Effector memory CD8-positive, alpha-beta T cell (primary cell): ENCODE results near the gene MZT2A.
"Not testable (repeated sequence)": the region's sequence is repeated elsewhere in the genome, so short reads cannot be mapped to it uniquely, and the experiment has no call there.

Experiments
- ATAC-seq: fragments of 150-1000 bp; cut with Tn5 transposase; replicated peaks from 2 replicates; pipeline ENCODE4 v1.10.0; 2021; ENCODE audit warnings: mild to moderate bottlenecking, moderate library complexity
- DNase-seq, 3 experiments: peaks; one replicate each; pipeline ENCODE4 v3.0.0; 2021
- H3K27ac Mint-ChIP-seq, 2 donors: one replicate each; pipeline ENCODE4 v1.8.0; 2022; ENCODE audit warnings: mild to moderate bottlenecking in 2 of 2, mixed read lengths in 2 of 2, moderate library complexity in 2 of 2
- H3K27me3 Mint-ChIP-seq, 2 donors: one replicate each; pipeline ENCODE4 v1.8.0; 2022; ENCODE audit warnings: mixed read lengths in 2 of 2
- H3K36me3 Mint-ChIP-seq: one replicate; pipeline ENCODE4 v1.8.0; 2022; ENCODE audit warnings: mild to moderate bottlenecking, moderate library complexity, mixed read lengths; ENCODE audit not compliant: insufficient read depth
- H3K4me1 Mint-ChIP-seq, 2 donors: one replicate each; pipeline ENCODE4 v1.8.0; 2022; ENCODE audit warnings: low read depth in 2 of 2, mixed read lengths in 2 of 2
- H3K4me3 Mint-ChIP-seq, 2 donors: one replicate each; pipeline ENCODE4 v1.8.0; 2022; ENCODE audit warnings: mild to moderate bottlenecking in 2 of 2, mixed read lengths in 2 of 2, moderate library complexity in 2 of 2
- H3K9me3 Mint-ChIP-seq, 2 donors: one replicate each; pipeline ENCODE4 v1.8.0; 2022; ENCODE audit warnings: mixed read lengths in 2 of 2

MZT2A gene

GRCh38 chr2:131516011-131516410, 23.8 kb upstream of the MZT2A start:
- ATAC-seq (no peak), DNase-seq (no peak)
- no peaks in the 10 kb centered on the region for H3K27me3 Mint-ChIP-seq
- H3K27ac Mint-ChIP-seq, result no peak overlapping the region
- peaks cover 45% of the 10 kb centered on the region for H3K36me3 Mint-ChIP-seq
- no peak overlapping the region for H3K4me3 Mint-ChIP-seq
- H3K9me3 Mint-ChIP-seq, result no peaks in the 10 kb centered on the region
- H3K4me1 Mint-ChIP-seq, result peaks cover 8% of the 10 kb centered on the region in 2 donors

GRCh38 chr2:131515235-131515634, 23.0 kb upstream of the MZT2A start:
- not testable (repeated sequence) for H3K4me3 Mint-ChIP-seq, DNase-seq, H3K4me1 Mint-ChIP-seq, H3K27me3 Mint-ChIP-seq, ATAC-seq, H3K9me3 Mint-ChIP-seq
- Mint-ChIP-seq H3K27ac (peak overlapping the region in 1 of 2 donors; percentile 75), H3K36me3 (peaks cover 47% of the 10 kb centered on the region)

GRCh38 chr2:131514408-131515166, 22.4 kb upstream of the MZT2A start:
- Mint-ChIP-seq H3K36me3 (peaks cover 49% of the 10 kb centered on the region), H3K27ac (peak overlapping the region in 1 of 2 donors; percentile 75)
- DNase-seq, H3K4me3 Mint-ChIP-seq, H3K4me1 Mint-ChIP-seq, H3K27me3 Mint-ChIP-seq, H3K9me3 Mint-ChIP-seq: not testable (repeated sequence)
- ATAC-seq, result peak; percentile 40

GRCh38 chr2:131511969-131512870, 20.0 kb upstream of the MZT2A start:
- Mint-ChIP-seq H3K36me3 (peaks cover 56% of the 10 kb centered on the region), H3K27ac (peak overlapping the region in 1 of 2 donors; percentile 88)
- not testable (repeated sequence) for H3K4me3 Mint-ChIP-seq, H3K27me3 Mint-ChIP-seq, DNase-seq, H3K4me1 Mint-ChIP-seq, H3K9me3 Mint-ChIP-seq, ATAC-seq

GRCh38 chr2:131511291-131511968, 19.2 kb upstream of the MZT2A start:
- not testable (repeated sequence) for H3K4me1 Mint-ChIP-seq, H3K4me3 Mint-ChIP-seq, H3K27ac Mint-ChIP-seq, ATAC-seq, H3K9me3 Mint-ChIP-seq, DNase-seq, H3K27me3 Mint-ChIP-seq
- H3K36me3 Mint-ChIP-seq, result peaks cover 58% of the 10 kb centered on the region

- peaks cover 8 to 9% of the 10 kb centered on the region in 2 donors for H3K4me1 Mint-ChIP-seq
- no peak for DNase-seq
- no peak for ATAC-seq
- no peak overlapping the region for H3K4me3 Mint-ChIP-seq
- H3K27me3 Mint-ChIP-seq, result no peaks in the 10 kb centered on the region
- no peak overlapping the region for H3K27ac Mint-ChIP-seq
- H3K36me3 Mint-ChIP-seq, result peaks cover 63% of the 10 kb centered on the region
- H3K9me3 Mint-ChIP-seq, result no peaks in the 10 kb centered on the region
These were observed 17.4 kb upstream of the MZT2A start for GRCh38 chr2:131509615-131510014.

- Mint-ChIP-seq H3K36me3 (peaks cover 67% of the 10 kb centered on the region), H3K27ac (peak overlapping the region in 1 of 2 donors; percentile 41), H3K4me3 (peak overlapping the region in 1 of 2 donors; percentile 8)
- not testable (repeated sequence) for H3K9me3 Mint-ChIP-seq, H3K4me1 Mint-ChIP-seq, ATAC-seq, H3K27me3 Mint-ChIP-seq, DNase-seq
These were observed 12.0 kb upstream of the MZT2A start for GRCh38 chr2:131504082-131504750.

GRCh38 chr2:131503587-131503986, 11.4 kb upstream of the MZT2A start:
- not testable (repeated sequence) for H3K4me1 Mint-ChIP-seq

GRCh38 chr2:131498321-131498973, 6.2 kb upstream of the MZT2A start:
- not testable (repeated sequence) for DNase-seq, H3K4me3 Mint-ChIP-seq, H3K9me3 Mint-ChIP-seq, H3K27me3 Mint-ChIP-seq, ATAC-seq
- peaks cover 12 to 22% of the 10 kb centered on the region in 2 donors for H3K4me1 Mint-ChIP-seq
- H3K36me3 Mint-ChIP-seq, result peaks cover 31% of the 10 kb centered on the region
- H3K27ac Mint-ChIP-seq, result peak overlapping the region; percentile 9 to 35

More at GRCh38 chr2:131503587-131503986, 11.4 kb upstream of the MZT2A start:
- not testable (repeated sequence) for H3K4me3 Mint-ChIP-seq, H3K9me3 Mint-ChIP-seq, ATAC-seq, H3K27ac Mint-ChIP-seq, DNase-seq, H3K27me3 Mint-ChIP-seq
- H3K36me3 Mint-ChIP-seq, result peaks cover 63% of the 10 kb centered on the region

- not testable (repeated sequence) for ATAC-seq, H3K9me3 Mint-ChIP-seq, H3K27me3 Mint-ChIP-seq, DNase-seq, H3K4me3 Mint-ChIP-seq, H3K27ac Mint-ChIP-seq
- peaks cover 34% of the 10 kb centered on the region for H3K36me3 Mint-ChIP-seq
- peaks cover 25 to 34% of the 10 kb centered on the region in 2 donors for H3K4me1 Mint-ChIP-seq
These were observed 3.3 kb upstream of the MZT2A start for GRCh38 chr2:131495506-131495905.

GRCh38 chr2:131493199-131493968, 1.2 kb upstream of the MZT2A start:
- Mint-ChIP-seq H3K36me3 (peaks cover 37% of the 10 kb centered on the region), H3K27me3 (no peaks in the 10 kb centered on the region)

More at GRCh38 chr2:131493199-131493968, 1.2 kb upstream of the MZT2A start:
- Mint-ChIP-seq H3K4me1 (peaks cover 35 to 44% of the 10 kb centered on the region in 2 donors), H3K27ac (peak overlapping the region; percentile 98), H3K4me3 (peak overlapping the region; percentile 96), H3K9me3 (no peaks in the 10 kb centered on the region)
- ATAC-seq (peak; percentile 32), DNase-seq (no peak)
